OCI-M2 (cell line): ENCODE data around the gene RXFP4.
"Not testable (repeated sequence)": the region's sequence is repeated elsewhere in the genome, so short reads cannot be mapped to it uniquely, and the experiment has no call there.

ENCODE experiments used
- DNase-seq: peaks from one replicate; lab custom pipeline; 2025; ENCODE audit not compliant: unreplicated experiment; lab: John Stamatoyannopoulos, UW

Gene RXFP4

DNA sequence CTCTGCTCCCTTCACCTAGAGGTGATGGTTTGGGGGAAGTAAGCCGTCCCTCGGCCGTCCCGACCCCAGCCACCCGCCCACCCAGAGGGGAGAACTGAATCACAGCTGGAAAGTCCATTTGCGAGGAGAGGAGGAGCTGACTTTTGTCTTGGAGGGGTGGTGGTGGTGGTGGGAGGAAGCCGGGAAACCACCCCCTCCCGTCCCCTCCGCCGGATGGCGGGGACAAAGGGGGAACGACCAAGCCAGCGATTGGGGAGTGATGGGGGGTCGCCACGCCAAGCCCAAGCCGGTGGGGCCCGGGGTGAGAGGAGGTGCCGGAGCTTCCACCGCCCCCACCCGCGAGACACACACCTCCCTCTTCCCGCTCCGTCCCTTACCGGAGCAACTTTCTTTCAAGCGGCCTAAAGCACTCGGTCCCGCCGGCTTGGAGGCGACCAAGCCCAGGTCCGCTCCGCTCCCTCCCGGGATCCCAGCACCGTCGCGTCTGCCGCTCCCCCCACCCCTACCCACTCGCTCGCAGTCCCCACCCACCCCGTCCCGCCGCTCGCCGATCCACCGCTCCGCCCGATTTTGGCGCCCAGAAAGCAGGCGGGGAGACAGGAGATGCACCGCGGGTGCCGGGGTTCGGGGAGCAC is 36.4 kb downstream of the RXFP4 start:
- no peak for DNase-seq

DNA sequence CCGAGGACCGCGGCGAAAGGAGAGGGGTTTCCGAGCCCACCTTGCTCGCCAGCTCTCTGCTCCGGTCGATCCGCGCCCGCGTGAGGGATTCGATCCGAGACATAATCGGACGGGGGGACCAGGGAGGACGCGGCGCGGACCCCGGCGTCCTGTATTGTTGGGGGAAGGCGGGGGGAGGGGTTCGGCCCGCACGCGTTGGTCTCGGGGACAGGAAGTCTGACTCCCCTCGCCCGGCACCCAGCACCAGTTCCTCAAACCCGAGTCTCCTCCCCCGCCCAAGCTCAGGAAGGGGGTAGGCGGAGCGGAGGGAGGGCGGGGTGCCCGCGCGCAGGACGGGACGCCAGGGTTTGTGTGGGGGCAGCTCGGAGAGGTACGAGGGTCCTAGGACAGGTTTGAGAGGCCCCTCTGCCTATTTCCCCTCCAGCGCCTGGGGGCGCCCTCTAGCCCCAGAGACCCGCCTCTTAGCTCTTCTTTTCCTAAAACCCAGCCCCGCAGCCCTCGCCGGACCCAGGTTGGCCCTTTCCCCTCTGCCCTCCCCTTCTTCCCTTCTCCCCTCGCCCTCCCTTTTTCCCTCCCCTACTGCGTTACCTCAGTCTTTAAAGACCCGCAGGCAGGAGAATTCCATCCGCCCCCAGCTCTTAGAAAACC is 37.0 kb downstream of the RXFP4 start, which contains the start of gene ARHGEF2:
TSS of gene ARHGEF2 (minus strand) at position 223 of the 648 bp plus-strand sequence. CDS start at position 103, 120 bp downstream.
- peak; percentile 26 for DNase-seq

DNA sequence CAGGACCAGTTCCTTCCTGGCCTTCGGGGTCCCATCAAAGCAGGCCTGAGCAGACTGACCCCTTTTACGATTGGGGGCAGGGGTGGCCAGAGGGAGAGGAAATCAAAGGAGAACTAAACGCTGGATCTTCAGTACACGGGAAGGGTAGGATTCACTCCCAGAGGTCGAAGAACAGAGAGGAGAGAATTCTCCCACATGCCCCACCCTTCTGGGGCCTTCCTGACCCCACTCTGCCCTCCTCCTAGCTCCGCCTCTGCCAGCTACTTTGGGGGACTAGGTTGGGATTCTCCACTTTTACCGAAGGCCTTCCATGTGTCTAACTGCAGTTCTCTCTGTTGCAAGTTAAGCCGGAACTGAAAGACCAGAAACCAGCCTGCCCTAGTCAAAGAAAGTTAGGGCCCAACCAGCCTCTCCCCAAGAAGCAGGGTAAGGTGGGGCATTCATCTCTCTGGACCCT is 37.6 kb downstream of the RXFP4 start:
- DNase-seq = no peak

DNA sequence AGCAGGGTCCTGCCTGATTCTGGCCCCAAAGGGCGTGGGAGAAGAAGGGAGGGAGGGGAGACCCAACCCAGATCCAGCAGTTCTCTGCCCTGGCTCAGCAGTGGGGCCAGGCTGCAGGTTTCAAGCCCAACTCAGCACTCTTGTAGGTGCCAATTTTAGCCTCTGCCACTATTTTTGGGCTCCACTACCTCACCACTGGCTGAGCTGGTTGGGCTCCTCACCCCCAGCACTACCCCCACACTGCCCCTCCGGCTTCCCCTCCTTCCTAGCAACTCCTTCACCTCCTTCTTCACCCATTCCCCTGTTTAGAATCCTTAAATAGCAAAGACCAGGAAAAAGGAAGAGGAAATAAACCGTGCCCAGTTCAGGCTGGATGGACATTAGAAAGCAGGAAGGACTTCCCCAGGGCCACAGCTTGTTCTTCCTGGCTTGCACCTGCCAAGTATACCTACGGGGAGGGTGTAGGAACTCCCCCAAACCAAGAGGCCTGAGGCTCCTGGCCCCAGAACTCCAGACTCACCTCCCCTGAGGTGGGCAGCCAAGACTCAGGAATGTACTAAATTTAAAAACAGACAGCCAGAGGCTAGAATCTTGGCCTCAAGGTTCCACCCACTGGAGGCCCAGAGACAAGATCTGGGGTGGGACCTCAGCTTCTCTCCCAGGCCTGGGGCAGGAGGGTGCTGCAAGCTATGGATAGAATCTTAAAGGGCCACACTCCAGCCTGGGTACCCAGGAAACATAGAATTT is 38.3 kb downstream of the RXFP4 start:
- no peak for DNase-seq

DNA sequence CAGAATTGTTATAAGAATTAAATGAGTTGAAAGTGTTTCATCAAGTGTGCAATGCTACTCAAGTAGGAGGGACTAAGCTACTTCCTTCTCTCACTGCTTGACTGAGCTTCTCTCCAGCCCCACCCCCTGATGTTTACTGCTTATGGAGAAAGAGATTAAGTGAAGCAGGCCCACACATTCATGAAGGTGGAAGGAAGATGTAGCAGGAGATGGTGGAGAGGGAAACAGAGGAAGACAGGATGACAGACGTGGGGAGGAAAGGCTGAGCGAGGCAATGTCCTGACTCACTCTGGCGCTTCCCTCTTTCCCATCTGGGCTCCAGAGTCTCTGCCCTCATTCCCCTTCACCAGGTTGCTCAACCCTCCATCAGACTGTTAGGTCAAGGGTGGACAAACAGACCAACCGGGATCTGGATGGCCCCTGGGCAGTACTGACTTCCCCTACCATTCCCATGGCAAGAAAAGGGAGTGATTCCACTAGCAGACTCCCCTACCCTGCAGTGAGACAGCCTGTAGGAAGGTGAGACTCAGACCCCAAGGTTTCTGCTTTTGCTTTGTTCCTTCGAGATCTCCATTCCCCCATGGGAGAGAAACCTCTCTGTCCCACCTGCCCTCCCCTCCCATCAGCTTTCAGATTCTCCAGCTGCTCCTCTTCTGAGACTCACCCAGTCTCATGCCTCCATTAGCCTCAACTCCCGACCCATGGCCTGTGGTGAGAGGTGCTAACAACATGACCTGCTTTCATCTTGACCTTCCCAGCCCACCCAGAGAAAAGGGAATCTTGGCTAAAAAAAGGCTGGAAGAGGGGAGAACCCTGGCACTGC is 40.0 kb downstream of the RXFP4 start:
- no peak for DNase-seq

DNA sequence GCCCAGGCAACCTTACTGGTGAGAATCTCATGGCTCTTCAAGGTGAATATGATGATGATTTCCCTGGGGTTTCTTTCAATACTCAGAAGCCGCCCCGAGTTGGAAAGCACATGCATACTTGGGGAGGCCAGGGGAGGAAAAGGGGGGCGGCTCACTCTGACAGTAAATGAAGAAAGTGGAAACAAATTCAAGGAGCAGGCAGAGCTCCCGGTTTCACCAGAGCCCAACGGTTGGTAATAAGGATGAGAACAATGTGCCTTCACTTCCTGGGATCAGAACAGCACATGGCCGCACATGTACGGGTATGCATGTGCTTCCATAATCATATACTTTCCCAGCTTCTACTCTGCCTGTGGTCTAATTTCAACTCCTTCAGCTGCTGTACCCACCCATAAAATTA is 40.7 kb downstream of the RXFP4 start:
- DNase-seq = no peak

DNA sequence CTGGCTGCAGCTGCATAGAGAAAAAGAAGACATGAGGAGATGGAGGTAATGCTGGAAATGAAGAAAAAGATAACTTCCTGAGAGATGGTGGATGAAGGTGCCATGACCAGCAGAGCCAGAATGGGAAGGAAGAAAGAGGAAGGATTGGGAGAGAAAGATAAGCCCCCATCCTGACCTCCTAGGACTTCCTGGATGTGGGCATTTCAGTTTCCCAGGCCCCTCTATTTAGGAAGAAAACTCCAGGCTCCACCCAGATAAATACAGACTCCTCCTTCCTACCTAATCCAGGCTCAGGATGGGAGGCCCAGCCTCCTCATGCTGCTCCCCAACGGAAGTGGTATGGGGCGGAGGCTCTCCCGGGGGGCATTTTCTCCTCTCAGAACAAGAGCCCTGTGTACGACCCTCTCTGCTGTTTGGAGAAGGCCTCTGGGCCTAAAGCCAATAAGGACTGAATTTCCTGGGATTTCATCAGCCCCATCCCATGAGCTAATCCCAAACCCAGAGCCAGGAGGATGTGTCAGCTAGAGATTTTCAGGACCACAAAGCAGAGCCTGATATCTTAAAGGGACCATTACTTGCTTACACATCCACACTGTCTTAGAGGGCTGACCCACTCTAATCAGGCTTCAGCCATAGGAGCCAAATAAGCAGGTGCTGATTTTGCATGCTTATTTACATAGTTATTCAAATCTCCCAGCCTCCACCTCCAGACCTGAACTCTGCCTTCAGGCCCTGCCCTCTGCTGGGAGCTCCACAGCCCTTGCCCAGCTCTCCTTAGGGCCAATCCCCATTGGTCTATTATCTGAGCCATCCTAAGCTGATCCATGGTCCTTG is 42.0 kb downstream of the RXFP4 start:
- DNase-seq = no peak

DNA sequence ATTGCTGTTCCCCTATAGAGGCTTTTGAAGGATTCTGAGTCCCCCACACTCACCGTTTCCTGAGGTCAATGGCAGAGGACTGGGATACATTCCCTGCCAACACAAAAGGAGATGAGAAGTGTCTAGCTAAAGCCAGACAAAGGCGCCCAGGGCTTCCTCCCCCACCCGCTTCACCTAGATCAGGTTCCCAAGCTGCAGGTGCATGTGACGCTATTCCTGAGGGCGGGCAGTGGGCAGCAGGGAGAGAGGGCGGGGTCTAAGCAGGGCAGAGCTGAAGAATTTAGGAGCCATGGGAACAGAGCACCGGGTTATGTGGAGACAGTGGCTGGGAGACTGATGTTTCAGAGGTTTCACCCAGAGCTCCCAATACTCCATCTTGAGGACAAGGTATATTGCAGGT is 42.9 kb downstream of the RXFP4 start:
- no peak for DNase-seq

DNA sequence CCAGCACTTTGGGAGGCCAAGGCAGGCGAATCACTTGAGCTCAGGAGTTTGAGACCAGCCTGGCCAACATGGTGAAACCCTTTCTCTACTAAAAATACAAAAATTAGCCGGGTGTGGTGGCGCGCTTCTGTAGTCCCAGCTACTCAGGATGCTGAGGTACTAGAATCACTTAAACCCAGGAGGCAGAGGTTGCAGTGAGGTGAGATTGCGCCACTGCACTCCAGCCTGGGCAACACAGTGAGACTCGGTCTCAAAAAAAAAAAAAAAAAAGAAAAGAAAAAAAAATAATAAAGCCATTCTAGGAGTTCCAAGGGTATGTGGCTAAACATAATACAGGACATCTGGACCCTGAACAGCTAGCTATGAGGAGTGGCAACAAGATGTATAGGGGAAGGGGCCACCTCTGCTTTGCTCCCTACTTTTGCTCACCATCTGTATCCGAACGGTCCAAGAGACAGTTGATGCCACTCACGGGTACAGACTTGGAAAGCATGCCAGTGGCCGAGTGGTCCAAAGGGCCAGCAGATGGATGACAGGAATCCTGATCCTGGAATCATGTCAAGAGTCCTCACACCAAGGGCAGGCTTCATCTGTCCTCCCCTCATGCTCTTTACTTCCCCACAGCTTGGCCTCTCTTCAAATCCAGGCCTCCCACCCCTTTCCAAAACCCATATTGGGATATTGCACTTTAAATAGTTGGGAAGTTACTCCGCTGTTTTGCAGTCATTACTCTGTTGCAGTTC is 43.6 kb downstream of the RXFP4 start:
- DNase-seq = not testable (repeated sequence)

DNA sequence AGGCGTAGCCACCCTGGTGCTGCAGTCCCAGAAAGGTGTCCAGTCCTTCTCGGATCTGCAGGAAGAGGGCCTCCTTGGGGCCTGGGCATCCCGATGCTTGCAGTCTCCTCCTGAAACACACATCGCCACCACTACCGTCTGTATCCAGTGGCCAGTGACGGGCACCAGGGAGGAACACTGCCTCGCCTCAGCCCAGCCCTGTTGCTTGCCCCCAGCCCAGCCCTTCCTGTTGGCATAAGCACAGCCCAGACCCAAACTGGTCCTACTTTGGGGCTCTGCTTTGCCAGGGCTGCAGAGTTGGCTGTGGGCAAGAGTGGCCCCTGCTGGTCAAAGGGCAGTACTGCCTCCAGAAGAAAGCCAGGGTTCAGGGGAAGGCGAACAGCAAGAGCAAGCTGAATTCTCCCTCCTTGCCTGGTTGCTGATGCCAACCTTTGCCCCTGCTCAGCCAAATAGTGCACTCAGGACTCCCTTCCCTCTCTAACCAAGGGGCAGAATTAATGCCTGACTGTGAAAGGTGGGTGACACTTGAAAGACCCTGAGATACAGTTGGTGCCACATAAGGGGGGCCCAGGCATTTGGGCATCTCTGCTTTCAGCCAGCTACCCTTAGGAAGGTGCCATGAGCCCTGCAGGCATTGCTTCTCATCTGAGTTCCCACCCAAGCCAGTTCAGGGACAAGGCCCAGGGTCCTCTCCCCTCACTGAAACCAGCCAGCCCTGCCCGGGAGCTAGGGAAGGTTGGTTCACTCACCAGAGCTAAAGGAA is 48.0 kb downstream of the RXFP4 start:
- DNase-seq = no peak

DNA sequence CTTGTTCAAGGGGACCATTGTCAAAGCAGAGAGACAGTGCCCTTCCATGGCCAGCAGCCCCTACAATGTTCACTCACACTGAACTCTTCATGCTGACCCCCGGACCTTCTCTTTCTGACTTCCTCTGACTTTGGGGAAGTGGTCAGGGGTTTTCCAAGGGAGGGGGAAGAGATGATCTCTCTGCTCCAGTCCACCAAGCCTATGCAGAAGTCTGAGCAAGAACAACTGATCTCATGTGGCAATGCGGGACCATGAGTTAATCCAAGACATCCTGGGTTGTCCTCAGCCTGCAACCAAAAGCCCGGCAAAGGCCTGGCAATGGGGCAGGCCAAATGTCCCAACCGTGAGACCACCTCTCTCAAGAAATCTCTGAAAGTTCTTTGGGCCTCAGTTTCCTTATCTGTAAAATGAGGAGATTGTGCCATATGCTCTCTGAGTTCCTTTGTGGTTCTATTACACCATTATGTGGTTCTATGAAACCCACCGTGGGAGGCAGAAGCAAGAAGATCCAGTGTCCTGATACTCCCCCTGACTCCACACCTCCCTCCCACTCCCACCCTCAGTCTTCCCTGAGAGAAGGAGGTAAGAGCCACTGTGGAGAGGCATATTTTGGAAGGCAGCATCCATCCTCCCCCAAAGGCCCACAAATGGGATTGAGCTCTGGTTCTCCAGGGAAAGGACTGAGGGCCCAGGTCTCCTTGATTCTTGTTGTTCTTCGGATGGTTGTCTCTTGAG is 48.7 kb downstream of the RXFP4 start:
- no peak for DNase-seq
